Fibroblast of the aortic adventitia (primary cell): ENCODE measurements around the gene ANKFN1. TPM values are rescaled to one million over a fixed set of nuclear protein-coding genes. Genes with fewer than 3 reads are reported as not detected.

Experiments
- DNase-seq: peaks from one replicate; pipeline ENCODE4 v3.0.0-alpha.2; 2010; ENCODE audit warnings: low read depth
- H3K4me3 ChIP-seq: 2 replicates; pipeline ENCODE4 v1.5.1; 2011; ENCODE audit warnings: low read depth, mild to moderate bottlenecking, control low read depth, low read length, moderate library complexity
- CTCF ChIP-seq: IDR thresholded peaks from 2 replicates; pipeline ENCODE4 v1.5.1; 2011; ENCODE audit warnings: mild to moderate bottlenecking, low read length, control low read depth, inconsistent platforms; ENCODE audit not compliant: insufficient read depth
- total RNA-seq: library from RNA; depleted of rRNA; stranded (reverse); fragments of >200 nt; gene quantifications from 2 replicates; pipeline ENCODE4 v1.2.3, GENCODE V29; 2012; ENCODE audit warnings: low replicate concordance

ANKFN1 gene
- total RNA-seq, 1 donor: not detected

DNA sequence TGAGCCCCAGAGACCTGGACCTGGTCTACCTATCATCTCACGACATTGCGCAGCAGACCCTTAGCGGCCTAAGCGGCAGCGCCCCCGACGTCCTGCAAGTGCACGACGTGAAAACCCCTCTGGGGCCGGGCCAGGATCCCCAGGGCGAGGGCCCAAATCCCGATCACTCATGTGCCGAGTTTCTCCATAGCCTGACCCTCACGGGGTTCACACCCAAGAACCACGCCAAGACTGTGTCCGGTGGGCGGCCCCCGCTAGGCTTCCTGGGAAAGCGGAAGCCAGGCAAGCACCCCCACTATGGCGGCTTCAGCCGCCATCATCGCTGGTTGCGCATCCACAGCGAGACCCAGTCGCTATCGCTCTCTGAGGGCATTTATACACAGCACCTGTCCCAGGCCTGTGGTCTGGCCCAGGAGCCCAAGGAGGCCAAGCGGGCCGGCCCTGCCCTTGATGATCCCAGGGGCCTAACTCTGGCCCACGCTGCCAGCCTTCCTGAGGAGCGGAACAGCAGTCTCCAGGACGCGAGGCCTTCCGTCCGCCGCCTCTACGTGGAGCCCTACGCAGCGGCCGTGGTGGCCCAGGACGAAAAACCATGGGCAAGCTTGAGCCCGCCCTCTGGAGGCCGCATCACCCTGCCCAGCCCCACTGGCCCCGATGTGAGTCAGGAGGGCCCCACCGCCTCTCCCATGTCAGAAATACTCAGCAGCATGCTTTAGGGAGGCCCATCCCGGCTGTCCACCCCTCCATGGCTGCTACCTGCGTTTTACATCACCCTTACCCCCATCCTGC, 357.5 kb downstream of the ANKFN1 start:
- TF ChIP-seq CTCF: no peak
- H3K4me3 ChIP-seq: no peak overlapping the region
- DNase-seq: no peak

DNA sequence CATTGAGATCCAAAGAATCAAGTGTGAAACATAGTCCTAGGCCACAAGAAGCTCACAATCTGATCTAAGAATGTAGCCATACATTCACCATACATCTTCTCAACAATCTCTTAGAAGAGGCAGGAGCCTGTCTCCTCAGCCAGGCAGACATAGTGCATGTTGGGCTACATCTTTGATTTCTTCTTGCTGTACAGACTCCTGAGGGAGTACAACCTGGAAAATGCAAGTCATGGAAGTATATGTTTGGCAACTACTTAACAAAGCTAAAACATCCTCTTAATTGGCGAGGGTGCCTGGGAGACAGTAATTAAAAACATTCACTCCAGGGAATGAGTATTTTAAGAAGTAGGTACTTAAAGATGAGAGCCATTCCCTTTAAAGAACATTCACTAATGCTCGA, 361.0 kb downstream of the ANKFN1 start:
- DNase-seq: no peak
- H3K4me3 ChIP-seq: no peak overlapping the region
- no peak for TF ChIP-seq CTCF

GRCh38 chr17:56514899-56515298, 361.6 kb downstream of the ANKFN1 start:
- H3K4me3 ChIP-seq: no peak overlapping the region
- no peak for DNase-seq
- TF ChIP-seq CTCF: no peak

DNA sequence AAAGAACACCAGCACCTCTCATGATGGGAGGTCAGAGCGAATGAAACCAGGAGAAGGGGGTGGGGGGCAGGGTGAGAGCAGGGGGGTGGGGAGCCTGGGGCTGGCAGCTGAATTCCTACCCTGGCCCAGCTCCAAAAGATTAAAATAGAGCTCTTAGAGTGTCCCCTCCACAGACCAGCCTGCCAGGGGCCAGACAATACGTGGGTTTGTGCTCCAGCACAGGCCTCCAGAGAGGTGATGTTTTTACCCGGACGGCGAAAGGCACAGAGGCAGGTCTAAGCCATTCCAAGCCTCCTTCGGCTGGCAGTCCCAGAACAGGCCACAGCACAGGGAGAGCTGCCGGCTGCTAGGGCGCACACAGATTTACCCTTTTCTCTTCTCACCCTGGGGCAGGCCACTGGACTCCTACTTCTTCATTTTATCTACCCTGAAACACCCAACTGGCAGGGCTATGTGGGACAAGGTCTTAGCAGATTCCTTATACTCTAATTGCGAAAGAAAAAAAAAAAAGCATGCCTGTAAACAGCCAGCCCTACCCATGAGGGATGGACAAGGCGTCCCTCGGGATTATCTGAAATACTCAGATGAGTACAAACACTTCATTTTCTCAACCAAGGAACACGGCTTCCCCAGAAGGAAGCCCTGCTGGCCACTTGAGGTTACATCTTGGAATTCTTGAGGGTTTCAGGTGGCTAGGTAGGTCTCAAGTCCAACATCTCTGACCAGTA, 368.3 kb downstream of the ANKFN1 start:
- TF ChIP-seq CTCF: no peak
- DNase-seq: no peak
- H3K4me3 ChIP-seq: no peak overlapping the region

- DNase-seq: no peak
- H3K4me3 ChIP-seq: no peak overlapping the region
- TF ChIP-seq CTCF: no peak
Observed at GRCh38 chr17:56523042-56523441, 369.8 kb downstream of the ANKFN1 start.

GRCh38 chr17:56528696-56529095, 375.4 kb downstream of the ANKFN1 start:
- no peak overlapping the region for H3K4me3 ChIP-seq
- no peak for DNase-seq
- no peak for TF ChIP-seq CTCF
